SHP77 (cell line): ENCODE measurements around the gene JRKL.
A peak's percentile ranks its signal among the peaks of the same experiment; 100 is the strongest.

Source experiments
- DNase-seq, 2 experiments: peaks; one replicate each; lab custom pipeline; 2025; lab: John Stamatoyannopoulos, UW

Gene JRKL

GRCh38 chr11:96389720-96390487, at the start of gene JRKL, which contains the start of gene CCDC82:
Gene JRKL (plus strand): TSS chr11:96390013. CDS start chr11:96390650, 637 bp downstream.
Gene CCDC82 (minus strand): TSS chr11:96389912. CDS start chr11:96384747, 5,165 bp downstream.
- peak; percentile 86 to 92 for DNase-seq

- DNase-seq: no peak
Measured at GRCh38 chr11:96340555-96340885, 49.3 kb upstream of the JRKL start.

- no peak for DNase-seq
Measured at GRCh38 chr11:96341211-96342013, 48.4 kb upstream of the JRKL start.

- no peak for DNase-seq
Measured at GRCh38 chr11:96342014-96342960, 47.5 kb upstream of the JRKL start.

GRCh38 chr11:96342961-96343711, 46.7 kb upstream of the JRKL start, which contains the start of gene MAML2:
Gene MAML2 (minus strand): TSS chr11:96343195. CDS start chr11:96341895, 1,300 bp downstream.
- DNase-seq: peak; percentile 76 to 89

GRCh38 chr11:96356848-96357247, 33.0 kb upstream of the JRKL start:
- DNase-seq: no peak

GRCh38 chr11:96357794-96358193, 32.0 kb upstream of the JRKL start:
- no peak for DNase-seq

GRCh38 chr11:96358321-96358720, 31.5 kb upstream of the JRKL start:
- DNase-seq: no peak

- DNase-seq: no peak
Measured at GRCh38 chr11:96361778-96362177, 28.0 kb upstream of the JRKL start.

GRCh38 chr11:96365493-96365892, 24.3 kb upstream of the JRKL start:
- no peak for DNase-seq

- no peak for DNase-seq
Measured at GRCh38 chr11:96366024-96366423, 23.8 kb upstream of the JRKL start.

GRCh38 chr11:96367342-96367741, 22.5 kb upstream of the JRKL start:
- DNase-seq: no peak

- no peak for DNase-seq
Measured at GRCh38 chr11:96373826-96374225, 16.0 kb upstream of the JRKL start.

GRCh38 chr11:96376796-96377195, 13.0 kb upstream of the JRKL start:
- DNase-seq: no peak

GRCh38 chr11:96384156-96384555, 5.7 kb upstream of the JRKL start:
- peak; percentile 2 to 20 for DNase-seq

- DNase-seq: no peak
Measured at GRCh38 chr11:96385187-96385586, 4.6 kb upstream of the JRKL start.

- peak; percentile 30 to 69 for DNase-seq
Measured at GRCh38 chr11:96388891-96389719, 708 bp upstream of the JRKL start.

GRCh38 chr11:96390488-96390792, 627 bp downstream of the JRKL start:
- no peak for DNase-seq

GRCh38 chr11:96391698-96392307, 2.0 kb downstream of the JRKL start:
- DNase-seq: no peak

- peak; percentile 15 to 27 for DNase-seq
Measured at GRCh38 chr11:96393753-96394348, 4.0 kb downstream of the JRKL start.
